RWPE2 (cell line): Measurements from ENCODE around the gene OR51V1.

ENCODE experiments used
- ATAC-seq: fragments of 200-7000 bp; cut with Tn5 transposase; 3 replicates; pipeline ENCODE4 v1.9.1; 2021; ENCODE audit warnings: low read depth
- DNase-seq: peaks from one replicate; pipeline ENCODE4 v3.0.0-alpha.2; 2020; ENCODE audit warnings: low spot score
- H3K27ac ChIP-seq: fragments of 450-650 bp; 2 replicates; pipeline ENCODE4 v1.5.1; 2017; ENCODE audit warnings: mild to moderate bottlenecking; ENCODE audit not compliant: poor library complexity, severe bottlenecking
- H3K27me3 ChIP-seq: fragments of 250-450 bp; sonication (Bioruptor Pico); 2 replicates; pipeline ENCODE4 v1.5.1; 2021; ENCODE audit warnings: mild to moderate bottlenecking, moderate library complexity; ENCODE audit not compliant: insufficient read depth, poor library complexity, severe bottlenecking
- H3K36me3 ChIP-seq: fragments of 250-450 bp; sonication (Bioruptor Pico); 2 replicates; pipeline ENCODE4 v1.5.1; 2020; ENCODE audit warnings: low read depth, mild to moderate bottlenecking, moderate library complexity
- H3K4me1 ChIP-seq: fragments of 250-450 bp; sonication (Bioruptor Pico); 2 replicates; pipeline ENCODE4 v1.5.1; 2021; ENCODE audit warnings: mild to moderate bottlenecking, moderate library complexity; ENCODE audit not compliant: insufficient read depth, poor library complexity, severe bottlenecking
- H3K4me3 ChIP-seq: fragments of 250-450 bp; sonication (Bioruptor Pico); 2 replicates; pipeline ENCODE4 v1.5.1; 2021; ENCODE audit warnings: mild to moderate bottlenecking, moderate library complexity; ENCODE audit not compliant: severe bottlenecking
- H3K9me3 ChIP-seq: fragments of 250-450 bp; sonication (Bioruptor Pico); 2 replicates; pipeline ENCODE4 v1.5.1; 2021; ENCODE audit warnings: mild to moderate bottlenecking, moderate library complexity; ENCODE audit not compliant: severe bottlenecking
- CTCF ChIP-seq: fragments of 450-650 bp; IDR thresholded peaks from one replicate; pipeline ENCODE4 v1.5.1; 2017; ENCODE audit warnings: mild to moderate bottlenecking, moderate library complexity; ENCODE audit not compliant: poor library complexity, severe bottlenecking

OR51V1 gene

DNA sequence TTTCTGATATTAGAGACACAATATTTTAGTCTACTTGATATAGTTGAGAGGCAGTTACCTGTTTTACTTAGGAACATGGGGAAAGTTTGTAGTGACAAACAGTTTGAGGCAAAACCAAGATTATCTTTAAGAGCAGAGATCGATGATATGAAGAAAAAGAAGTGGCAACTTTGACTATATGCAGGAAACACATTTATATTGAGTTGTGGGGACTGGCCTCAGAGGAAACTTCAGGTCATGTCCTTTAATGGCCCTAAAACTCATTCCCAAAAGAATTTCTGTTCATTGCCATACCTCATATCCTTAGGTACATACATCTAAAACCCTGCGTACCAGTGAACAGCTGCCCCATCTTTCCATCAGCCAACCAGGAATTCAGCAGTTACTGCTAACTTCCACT is 44.7 kb upstream of the OR51V1 start:
- Histone ChIP-seq H3K36me3 (no peaks in the 10 kb centered on the region), H3K27me3 (no peaks in the 10 kb centered on the region), H3K9me3 (no peaks in the 10 kb centered on the region), H3K27ac (no peak overlapping the region), H3K4me1 (no peaks in the 10 kb centered on the region), H3K4me3 (no peak overlapping the region)
- DNase-seq = no peak
- ATAC-seq = no peak
- TF ChIP-seq CTCF = no peak

DNA sequence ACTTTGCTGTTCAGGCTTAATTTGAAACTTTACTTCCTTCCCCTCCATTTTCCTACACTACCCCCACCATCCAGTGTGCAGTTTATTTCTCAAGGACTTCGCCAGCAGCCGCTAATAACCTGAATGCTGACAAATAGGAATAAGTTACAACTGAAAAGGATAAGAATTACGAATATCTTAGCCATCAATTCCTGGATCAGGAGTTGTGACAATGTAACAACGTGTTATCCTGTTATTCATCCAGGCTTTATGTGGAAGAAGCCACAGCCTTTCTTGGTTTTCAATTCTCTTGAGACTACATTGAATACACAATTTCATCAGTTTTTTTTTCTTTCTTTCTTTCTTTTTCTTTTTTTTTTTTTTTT is 43.3 kb upstream of the OR51V1 start:
- ATAC-seq = no peak
- H3K4me1 ChIP-seq = no peaks in the 10 kb centered on the region
- H3K27me3 ChIP-seq = peaks cover 4% of the 10 kb centered on the region
- DNase-seq = no peak
- no peak overlapping the region for H3K27ac ChIP-seq
- no peak for TF ChIP-seq CTCF
- H3K4me3 ChIP-seq = no peak overlapping the region
- H3K36me3 ChIP-seq = no peaks in the 10 kb centered on the region
- H3K9me3 ChIP-seq = no peaks in the 10 kb centered on the region

DNA sequence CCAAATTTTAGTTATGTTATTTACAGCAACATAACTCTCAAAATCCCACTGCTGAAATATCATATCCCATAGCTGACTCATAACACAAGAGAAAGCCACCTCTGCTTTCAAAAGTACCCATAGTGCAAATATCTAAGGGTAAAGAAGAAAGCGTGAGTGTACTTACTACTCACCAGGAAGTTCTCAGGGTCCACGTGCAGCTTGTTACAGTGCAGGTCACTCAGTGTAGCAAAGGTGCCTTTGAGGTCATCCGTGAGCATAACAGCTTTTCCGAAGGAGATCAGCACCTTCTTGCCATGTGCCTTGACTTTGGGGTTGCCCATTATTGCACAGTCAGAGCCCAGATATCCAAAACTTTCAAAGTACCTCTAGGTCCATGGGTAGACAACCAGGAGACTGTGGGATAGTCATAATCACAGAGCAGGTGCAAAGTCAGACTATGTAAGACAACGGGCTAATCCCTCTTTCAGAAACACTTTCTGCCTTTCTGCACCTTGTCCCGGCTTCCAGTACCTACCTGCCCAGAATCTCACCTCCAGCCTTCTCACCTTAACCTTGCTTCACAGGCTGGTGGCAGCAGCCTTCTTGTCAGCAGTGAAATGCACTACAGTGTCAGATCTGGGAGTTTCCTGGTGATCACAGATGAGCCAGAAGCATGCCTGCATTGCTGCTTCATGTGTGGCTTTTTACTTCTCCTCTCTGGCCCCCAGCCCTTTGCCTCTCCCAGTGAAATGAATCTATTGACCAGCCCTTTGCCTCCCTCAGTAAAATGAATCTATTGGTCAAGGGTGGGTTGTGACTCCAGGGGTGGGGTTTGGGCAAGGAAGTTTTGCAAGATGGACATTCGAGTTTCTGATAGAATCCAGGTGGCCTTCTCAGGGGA is 42.7 kb upstream of the OR51V1 start:
- peaks cover 4% of the 10 kb centered on the region for H3K27me3 ChIP-seq
- DNase-seq (no peak), ATAC-seq (no peak)
- H3K9me3 ChIP-seq = no peaks in the 10 kb centered on the region
- H3K4me3 ChIP-seq = no peak overlapping the region
- H3K27ac ChIP-seq = no peak overlapping the region
- H3K36me3 ChIP-seq = no peaks in the 10 kb centered on the region
- no peak for TF ChIP-seq CTCF
- H3K4me1 ChIP-seq = no peaks in the 10 kb centered on the region

- TF ChIP-seq CTCF = no peak
- H3K4me1 ChIP-seq = no peaks in the 10 kb centered on the region
- H3K9me3 ChIP-seq = no peaks in the 10 kb centered on the region
- H3K4me3 ChIP-seq = no peak overlapping the region
- H3K27me3 ChIP-seq = peaks cover 4% of the 10 kb centered on the region
- DNase-seq (no peak), ATAC-seq (no peak)
- H3K36me3 ChIP-seq = no peaks in the 10 kb centered on the region
- H3K27ac ChIP-seq = no peak overlapping the region
Measured at GRCh38 chr11:5242208-5242607, 41.7 kb upstream of the OR51V1 start.

DNA sequence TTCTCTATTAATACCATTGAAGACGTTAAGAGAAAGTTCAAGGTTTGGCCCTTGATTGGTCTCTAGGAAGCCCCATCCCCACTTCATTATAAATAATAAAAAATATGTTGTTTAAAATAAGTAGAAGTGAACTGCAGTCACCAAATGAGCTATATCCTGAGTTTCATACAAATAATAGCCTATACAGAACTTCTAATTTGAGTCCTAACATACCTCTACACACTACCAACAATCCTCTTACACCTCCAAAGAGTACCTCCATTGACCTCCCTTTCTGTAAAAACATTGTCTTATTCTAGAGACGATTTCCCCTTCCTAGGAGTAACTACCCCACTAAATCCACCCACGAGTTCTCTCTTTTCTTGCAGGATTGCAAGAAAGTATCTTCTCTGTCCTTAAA is 41.0 kb upstream of the OR51V1 start:
- Histone ChIP-seq H3K27me3 (peaks cover 4% of the 10 kb centered on the region), H3K4me1 (no peaks in the 10 kb centered on the region), H3K9me3 (no peaks in the 10 kb centered on the region), H3K4me3 (no peak overlapping the region), H3K36me3 (no peaks in the 10 kb centered on the region), H3K27ac (no peak overlapping the region)
- DNase-seq = no peak
- TF ChIP-seq CTCF = no peak
- ATAC-seq = no peak
